ENCODE results near the gene OR2V2. TPM values are rescaled to one million over a fixed set of nuclear protein-coding genes. Genes with fewer than 3 reads are reported as not detected.
"Not testable (repeated sequence)": the region's sequence is repeated elsewhere in the genome, so short reads cannot be mapped to it uniquely, and the experiment has no call there.

Gene OR2V2
- total RNA-seq, 1 donor from 2014 or later: 2.4 TPM

GRCh38 chr5:181114844-181115778, 32.3 kb upstream of the OR2V2 start:
- peak; percentile 12 for DNase-seq (ENCODE audit: low spot score)

- no peak for DNase-seq (ENCODE audit: low spot score)
Measured at GRCh38 chr5:181118369-181118768, 29.0 kb upstream of the OR2V2 start.

GRCh38 chr5:181119105-181119504, 28.3 kb upstream of the OR2V2 start:
- DNase-seq (ENCODE audit: low spot score): no peak

- DNase-seq (ENCODE audit: low spot score): no peak
Measured at GRCh38 chr5:181120306-181120705, 27.1 kb upstream of the OR2V2 start.

GRCh38 chr5:181120761-181121160, 26.6 kb upstream of the OR2V2 start:
- no peak for DNase-seq (ENCODE audit: low spot score)

- DNase-seq (ENCODE audit: low spot score): no peak
Measured at GRCh38 chr5:181121675-181122561, 25.5 kb upstream of the OR2V2 start.

- no peak for DNase-seq (ENCODE audit: low spot score)
Measured at GRCh38 chr5:181124526-181124925, 22.9 kb upstream of the OR2V2 start.

GRCh38 chr5:181126841-181127240, 20.5 kb upstream of the OR2V2 start:
- no peak for DNase-seq (ENCODE audit: low spot score)

- DNase-seq (ENCODE audit: low spot score): no peak
Measured at GRCh38 chr5:181127456-181127855, 19.9 kb upstream of the OR2V2 start.

- no peak for DNase-seq (ENCODE audit: low spot score)
Measured at GRCh38 chr5:181127907-181128626, 19.3 kb upstream of the OR2V2 start.

- DNase-seq (ENCODE audit: low spot score): no peak
Measured at GRCh38 chr5:181129601-181130000, 17.8 kb upstream of the OR2V2 start.

- DNase-seq (ENCODE audit: low spot score): not testable (repeated sequence)
Measured at GRCh38 chr5:181130081-181130480, 17.3 kb upstream of the OR2V2 start.

- DNase-seq (ENCODE audit: low spot score): no peak
Measured at GRCh38 chr5:181130832-181131496, 16.4 kb upstream of the OR2V2 start, which contains the start of gene OR2V1. Gene OR2V1 (minus strand): TSS chr5:181131169. CDS start chr5:181125304, 5,865 bp downstream.

GRCh38 chr5:181131514-181131913, 15.9 kb upstream of the OR2V2 start:
- no peak for DNase-seq (ENCODE audit: low spot score)

- no peak for DNase-seq (ENCODE audit: low spot score)
Measured at GRCh38 chr5:181133083-181133482, 14.3 kb upstream of the OR2V2 start.

- DNase-seq (ENCODE audit: low spot score): peak; percentile 36
Measured at GRCh38 chr5:181133610-181134231, 13.7 kb upstream of the OR2V2 start.

- no peak for DNase-seq (ENCODE audit: low spot score)
Measured at GRCh38 chr5:181134259-181134658, 13.1 kb upstream of the OR2V2 start.

- no peak for DNase-seq (ENCODE audit: low spot score)
Measured at GRCh38 chr5:181136361-181136955, 10.9 kb upstream of the OR2V2 start.

- no peak for DNase-seq (ENCODE audit: low spot score)
Measured at GRCh38 chr5:181138258-181138657, 9.1 kb upstream of the OR2V2 start.

GRCh38 chr5:181140766-181141165, 6.6 kb upstream of the OR2V2 start:
- no peak for DNase-seq (ENCODE audit: low spot score)
